ENCODE data around the gene TMEM225B.

The TMEM225B gene

GRCh38 chr7:99625321-99625720 is 27.3 kb downstream of the TMEM225B start:
- no peak overlapping the region for H3K27ac ChIP-seq
- TF ChIP-seq ZFX (IDR thresholded peaks at IDR 0.05; ENCODE audit: borderline replicate concordance) (no peak), CTCF (IDR thresholded peaks at IDR 0.05) (no peak)

GRCh38 chr7:99625961-99626360 is 27.9 kb downstream of the TMEM225B start:
- no peak for TF ChIP-seq CTCF (IDR thresholded peaks at IDR 0.05)
- TF ChIP-seq ZFX (IDR thresholded peaks at IDR 0.05; ENCODE audit: borderline replicate concordance): no peak
- no peak overlapping the region for H3K27ac ChIP-seq

GRCh38 chr7:99626661-99627060 is 28.6 kb downstream of the TMEM225B start:
- TF ChIP-seq CTCF (IDR thresholded peaks at IDR 0.05) (no peak), ZFX (IDR thresholded peaks at IDR 0.05; ENCODE audit: borderline replicate concordance) (no peak)
- no peak overlapping the region for H3K27ac ChIP-seq

GRCh38 chr7:99627513-99627912 is 29.4 kb downstream of the TMEM225B start:
- no peak for TF ChIP-seq CTCF (IDR thresholded peaks at IDR 0.05)
- no peak for TF ChIP-seq ZFX (IDR thresholded peaks at IDR 0.05; ENCODE audit: borderline replicate concordance)
- H3K27ac ChIP-seq: no peak overlapping the region

GRCh38 chr7:99628471-99629465 is 30.7 kb downstream of the TMEM225B start:
- TF ChIP-seq CTCF (IDR thresholded peaks at IDR 0.05): no peak
- TF ChIP-seq ZFX (IDR thresholded peaks at IDR 0.05; ENCODE audit: borderline replicate concordance): no peak
- H3K27ac ChIP-seq: no peak overlapping the region

GRCh38 chr7:99629643-99630042 is 31.6 kb downstream of the TMEM225B start:
- TF ChIP-seq ZFX (IDR thresholded peaks at IDR 0.05; ENCODE audit: borderline replicate concordance) (no peak), CTCF (IDR thresholded peaks at IDR 0.05) (no peak)
- no peak overlapping the region for H3K27ac ChIP-seq

Data from 22Rv1 (cell line).